ENCODE data around the gene HSPB7. TPM values are rescaled to one million over a fixed set of nuclear protein-coding genes. Genes with fewer than 3 reads are reported as not detected.
"Not testable (repeated sequence)": the region's sequence is repeated elsewhere in the genome, so short reads cannot be mapped to it uniquely, and the experiment has no call there.

Gene HSPB7
- total RNA-seq, 1 experiment from 2014 or later: 0.07 TPM

DNA sequence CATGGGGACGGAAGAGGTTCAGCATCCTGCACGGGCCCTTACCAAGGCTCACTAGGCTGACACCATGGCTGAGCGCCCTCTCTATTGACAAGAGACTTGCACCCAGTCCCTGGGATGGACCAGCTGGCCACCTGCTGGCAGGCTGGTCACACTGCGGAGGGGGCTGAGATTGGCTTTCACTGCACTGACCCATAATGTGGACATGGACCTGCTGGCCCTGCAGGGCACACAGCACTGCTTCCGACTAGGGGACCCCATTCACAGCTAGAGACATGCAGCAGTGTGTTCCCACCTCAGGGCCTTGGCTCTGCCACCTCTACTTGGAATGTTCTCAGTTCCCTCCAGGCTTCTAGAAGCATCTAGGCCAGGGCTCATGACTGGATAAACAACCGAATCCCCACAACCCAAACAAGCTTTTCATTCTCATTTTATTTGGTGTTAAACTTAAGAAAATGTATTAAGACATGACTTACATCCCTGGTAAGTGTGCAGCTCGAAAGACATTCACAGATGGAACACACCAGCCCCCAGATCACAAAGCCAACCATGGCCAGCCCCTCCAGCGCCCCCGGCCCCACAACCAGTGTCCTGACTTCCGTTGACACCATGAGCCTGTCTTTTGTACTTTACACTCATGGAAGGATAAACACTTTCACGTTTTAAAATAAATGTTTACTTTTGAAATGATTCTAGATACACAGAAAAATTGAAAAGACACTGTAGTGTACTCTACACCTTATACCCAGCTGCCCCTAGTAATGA, 23.1 kb downstream of the HSPB7 start:
- DNase-seq: peak; percentile 78
- H3K27me3 ChIP-seq (ENCODE audit: control insufficient read depth, insufficient read depth, low read length): no peaks in the 10 kb centered on the region
- no peak overlapping the region for H3K4me3 ChIP-seq (ENCODE audit: insufficient read depth, low read depth, low read length)
- H3K36me3 ChIP-seq (replicated peaks; ENCODE audit: control insufficient read depth, insufficient read depth, low read length): no peaks in the 10 kb centered on the region

DNA sequence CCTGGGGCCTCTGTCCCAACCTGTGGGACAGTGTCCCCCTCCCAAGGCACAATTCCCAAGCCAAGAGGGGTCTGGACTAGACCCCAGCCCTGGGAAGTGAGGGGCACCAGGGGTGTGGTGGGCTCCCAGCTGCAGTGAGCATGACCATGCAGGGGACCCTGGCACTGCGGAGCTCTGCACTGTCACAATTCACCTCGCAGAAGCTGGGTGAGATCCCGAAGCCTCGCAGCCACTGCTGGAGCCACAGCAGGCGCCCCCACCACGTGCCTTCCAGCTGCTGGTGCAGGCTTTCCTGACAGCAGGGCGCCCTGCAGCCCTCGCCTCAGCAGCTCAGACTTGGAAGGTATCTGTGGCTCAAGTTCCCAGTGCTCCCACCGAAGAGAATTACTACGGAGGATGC, 23.8 kb downstream of the HSPB7 start:
- Histone ChIP-seq H3K36me3 (replicated peaks; ENCODE audit: control insufficient read depth, insufficient read depth, low read length) (no peaks in the 10 kb centered on the region), H3K4me3 (ENCODE audit: insufficient read depth, low read depth, low read length) (no peak overlapping the region), H3K27me3 (ENCODE audit: control insufficient read depth, insufficient read depth, low read length) (no peaks in the 10 kb centered on the region)
- no peak for DNase-seq

DNA sequence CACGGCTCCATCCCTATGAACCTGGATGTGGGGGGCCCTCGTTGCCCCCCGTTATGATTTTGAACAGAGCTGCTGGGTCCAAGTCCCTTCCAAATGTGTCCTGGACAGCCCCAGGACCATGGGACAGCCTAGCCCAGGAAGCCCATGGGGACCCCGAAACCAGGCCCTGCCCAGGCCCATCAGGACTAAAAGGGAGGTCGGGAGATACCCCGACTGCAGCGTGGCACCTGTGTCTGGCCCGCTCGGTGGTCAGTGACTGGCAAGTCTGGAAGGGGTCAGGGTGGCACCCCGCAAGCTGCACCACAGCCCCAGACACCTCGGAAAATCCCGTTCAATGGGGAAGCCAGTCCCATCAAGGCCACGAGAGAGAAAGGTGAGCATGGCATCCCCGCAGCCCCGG, 24.2 kb downstream of the HSPB7 start:
- Histone ChIP-seq H3K4me3 (ENCODE audit: insufficient read depth, low read depth, low read length) (no peak overlapping the region), H3K27me3 (ENCODE audit: control insufficient read depth, insufficient read depth, low read length) (no peaks in the 10 kb centered on the region), H3K36me3 (replicated peaks; ENCODE audit: control insufficient read depth, insufficient read depth, low read length) (no peaks in the 10 kb centered on the region)
- DNase-seq: peak; percentile 40

DNA sequence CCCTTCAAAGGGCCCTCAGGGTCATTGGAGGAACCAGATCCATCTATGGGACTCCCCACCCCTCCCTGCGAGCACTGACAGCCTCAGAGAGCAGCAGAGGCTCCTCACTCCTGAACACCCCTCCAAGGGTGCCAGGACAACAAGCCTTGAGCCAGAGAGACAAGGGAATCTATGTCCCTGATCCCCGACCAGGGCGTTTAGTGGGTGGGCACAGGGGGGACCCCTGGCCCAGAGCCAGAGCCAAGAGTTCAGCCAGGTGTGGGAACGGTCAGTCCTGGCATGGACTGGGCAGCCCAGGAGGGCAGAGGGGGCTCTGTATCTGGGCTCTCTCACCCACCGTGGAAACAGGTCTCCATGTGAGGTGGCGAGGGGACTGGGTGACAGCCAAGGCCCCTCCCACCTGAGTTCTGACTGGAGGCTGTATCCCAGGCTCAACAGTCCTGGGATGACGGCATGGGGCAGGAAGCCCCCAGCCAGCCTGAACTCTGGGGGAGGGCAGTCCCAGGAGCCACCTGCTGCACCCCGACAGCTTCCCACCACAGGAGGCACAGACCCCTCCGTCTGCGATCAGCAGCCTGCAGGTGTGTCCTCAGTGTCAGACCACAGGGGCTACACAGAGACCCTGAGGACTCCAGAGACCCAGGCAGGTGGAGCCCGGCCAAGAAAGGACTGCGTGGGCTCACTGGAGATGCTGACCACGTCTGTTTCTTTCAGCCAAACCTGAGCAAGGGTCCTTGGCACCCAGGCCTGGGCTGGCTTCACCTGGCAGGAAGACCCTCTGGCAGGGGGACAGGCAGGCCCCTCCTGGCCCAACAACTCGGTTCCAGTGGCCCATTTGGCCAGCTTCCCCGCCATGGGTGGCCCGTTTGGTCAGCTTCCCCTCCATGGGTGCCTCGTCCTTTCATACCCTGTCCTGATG, 25.0 kb downstream of the HSPB7 start:
- Histone ChIP-seq H3K36me3 (replicated peaks; ENCODE audit: control insufficient read depth, insufficient read depth, low read length) (no peaks in the 10 kb centered on the region), H3K27me3 (ENCODE audit: control insufficient read depth, insufficient read depth, low read length) (no peaks in the 10 kb centered on the region), H3K4me3 (ENCODE audit: insufficient read depth, low read depth, low read length) (no peak overlapping the region)
- no peak for DNase-seq

DNA sequence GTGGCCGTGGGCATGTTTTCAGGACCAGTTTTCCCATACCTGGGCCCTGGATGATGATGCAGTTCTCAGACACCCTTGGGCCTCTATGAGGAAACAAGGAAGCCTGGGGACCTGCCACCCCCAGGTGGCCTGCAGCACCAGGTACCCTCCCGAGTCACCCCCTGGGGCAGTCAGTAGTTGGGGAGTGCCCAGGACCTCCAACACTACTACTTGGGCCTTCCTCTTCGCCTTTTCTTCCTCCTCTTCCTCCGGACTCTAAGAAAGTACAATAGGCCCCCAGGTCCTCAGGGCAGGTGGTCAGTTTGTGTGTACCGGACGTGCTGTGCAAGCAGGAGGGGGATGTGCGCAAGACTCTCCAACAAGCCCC, 25.7 kb downstream of the HSPB7 start:
- Histone ChIP-seq H3K4me3 (ENCODE audit: insufficient read depth, low read depth, low read length) (no peak overlapping the region), H3K27me3 (ENCODE audit: control insufficient read depth, insufficient read depth, low read length) (no peaks in the 10 kb centered on the region), H3K36me3 (replicated peaks; ENCODE audit: control insufficient read depth, insufficient read depth, low read length) (no peaks in the 10 kb centered on the region)
- no peak for DNase-seq

DNA sequence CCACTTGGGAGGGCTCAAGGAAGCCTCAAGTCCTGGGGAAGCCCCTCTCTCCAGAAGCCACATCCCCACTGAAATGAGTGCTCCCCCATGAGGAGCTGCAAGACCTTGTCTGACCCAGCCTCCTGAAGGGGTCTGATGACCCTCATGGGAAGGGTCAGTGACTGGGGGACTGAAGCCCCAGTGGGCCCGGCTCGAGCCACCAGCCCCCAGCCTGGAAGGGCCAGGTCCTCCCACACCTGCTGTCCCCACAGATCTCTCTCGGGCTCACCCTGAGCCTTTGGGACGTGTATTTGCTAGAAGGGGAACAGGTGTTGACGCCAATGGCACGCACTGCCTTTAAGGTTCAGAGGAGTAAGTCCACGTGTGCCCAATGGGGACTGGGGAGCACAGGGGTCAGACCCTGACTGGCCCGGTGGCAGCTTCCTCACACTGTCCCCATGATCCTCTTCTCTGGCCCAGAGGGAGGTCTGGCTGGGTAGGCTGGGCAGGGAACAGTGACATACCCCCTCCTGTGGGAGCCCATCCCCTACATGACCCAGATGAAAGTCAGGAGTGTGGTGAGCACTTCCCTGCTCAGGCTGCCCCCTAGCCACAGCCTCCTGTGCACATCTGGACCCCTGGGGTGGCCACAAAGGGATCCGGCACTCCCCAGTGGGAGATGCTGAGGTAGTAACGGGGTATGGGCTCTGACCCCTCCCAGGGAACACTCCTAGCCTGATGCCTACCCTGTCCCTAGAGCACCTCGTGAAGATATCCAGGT, 26.2 kb downstream of the HSPB7 start:
- no peak overlapping the region for H3K4me3 ChIP-seq (ENCODE audit: insufficient read depth, low read depth, low read length)
- H3K27me3 ChIP-seq (ENCODE audit: control insufficient read depth, insufficient read depth, low read length): no peaks in the 10 kb centered on the region
- no peaks in the 10 kb centered on the region for H3K36me3 ChIP-seq (replicated peaks; ENCODE audit: control insufficient read depth, insufficient read depth, low read length)
- DNase-seq: peak; percentile 38

DNA sequence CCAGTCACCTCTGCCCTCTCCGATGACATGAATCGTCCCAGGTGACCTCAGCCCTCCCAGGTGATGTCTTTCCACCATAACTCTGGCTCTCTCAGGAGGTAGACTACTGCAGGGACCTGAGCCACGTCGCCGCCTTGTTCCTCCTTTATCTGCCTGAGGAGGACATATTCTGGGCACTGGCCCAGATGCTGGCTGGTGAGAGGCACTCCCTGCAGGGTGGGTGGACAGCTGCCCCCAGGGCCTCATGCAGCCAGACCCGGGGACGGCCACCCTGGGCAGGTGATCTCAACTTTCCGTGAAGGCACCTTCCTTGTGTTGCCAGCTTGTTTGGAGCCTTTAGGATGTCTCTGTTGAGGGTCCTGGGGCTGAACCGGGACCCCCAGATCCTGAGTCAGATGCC, 28.1 kb downstream of the HSPB7 start:
- H3K4me3 ChIP-seq (ENCODE audit: insufficient read depth, low read depth, low read length): no peak overlapping the region
- H3K27me3 ChIP-seq (ENCODE audit: control insufficient read depth, insufficient read depth, low read length): no peaks in the 10 kb centered on the region
- no peaks in the 10 kb centered on the region for H3K36me3 ChIP-seq (replicated peaks; ENCODE audit: control insufficient read depth, insufficient read depth, low read length)
- DNase-seq: no peak

DNA sequence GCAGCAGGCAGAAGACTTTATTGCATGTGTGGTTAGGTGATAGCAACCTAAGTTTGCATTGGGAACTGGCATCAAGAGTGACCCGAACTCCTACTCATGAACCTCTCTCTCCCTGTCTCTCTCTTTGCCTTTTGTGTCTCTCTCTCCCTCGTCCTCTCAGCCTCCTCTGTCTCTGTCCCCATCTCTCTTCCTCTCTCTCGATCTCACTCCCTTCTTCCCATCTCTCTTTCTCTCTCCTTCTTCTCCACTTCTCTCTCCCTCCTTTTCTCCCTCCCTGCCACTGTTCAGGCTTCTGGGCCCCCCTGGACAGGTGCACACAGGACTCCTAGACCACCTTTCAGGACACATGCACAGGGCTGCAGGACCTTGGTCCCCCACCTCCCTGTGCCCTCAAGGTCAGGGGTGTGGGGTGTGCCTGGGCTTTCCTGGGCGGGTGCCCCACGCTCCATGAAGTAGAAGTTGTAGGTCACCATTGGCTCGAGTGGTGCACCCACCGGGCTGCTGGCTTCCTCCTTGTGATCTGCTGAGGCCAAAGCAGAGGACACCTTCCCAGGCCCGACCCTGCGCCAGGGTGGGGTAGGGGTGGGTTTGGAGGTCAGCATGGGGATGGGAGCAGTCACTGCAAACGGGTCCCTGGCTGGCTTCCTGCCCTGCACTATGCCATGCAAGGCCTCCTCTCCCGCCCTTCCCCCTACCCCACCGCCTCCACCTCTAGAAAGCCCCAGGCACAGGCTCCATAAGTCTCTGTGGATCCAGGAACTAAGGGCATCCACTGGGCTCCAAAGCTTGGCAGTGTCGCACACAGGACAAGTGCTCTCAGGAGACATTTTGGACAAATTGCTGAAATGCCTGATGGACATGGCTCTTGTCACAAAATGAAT, 28.7 kb downstream of the HSPB7 start:
- no peaks in the 10 kb centered on the region for H3K36me3 ChIP-seq (replicated peaks; ENCODE audit: control insufficient read depth, insufficient read depth, low read length)
- no peak overlapping the region for H3K4me3 ChIP-seq (ENCODE audit: insufficient read depth, low read depth, low read length)
- peak; percentile 51 for DNase-seq
- no peaks in the 10 kb centered on the region for H3K27me3 ChIP-seq (ENCODE audit: control insufficient read depth, insufficient read depth, low read length)

DNA sequence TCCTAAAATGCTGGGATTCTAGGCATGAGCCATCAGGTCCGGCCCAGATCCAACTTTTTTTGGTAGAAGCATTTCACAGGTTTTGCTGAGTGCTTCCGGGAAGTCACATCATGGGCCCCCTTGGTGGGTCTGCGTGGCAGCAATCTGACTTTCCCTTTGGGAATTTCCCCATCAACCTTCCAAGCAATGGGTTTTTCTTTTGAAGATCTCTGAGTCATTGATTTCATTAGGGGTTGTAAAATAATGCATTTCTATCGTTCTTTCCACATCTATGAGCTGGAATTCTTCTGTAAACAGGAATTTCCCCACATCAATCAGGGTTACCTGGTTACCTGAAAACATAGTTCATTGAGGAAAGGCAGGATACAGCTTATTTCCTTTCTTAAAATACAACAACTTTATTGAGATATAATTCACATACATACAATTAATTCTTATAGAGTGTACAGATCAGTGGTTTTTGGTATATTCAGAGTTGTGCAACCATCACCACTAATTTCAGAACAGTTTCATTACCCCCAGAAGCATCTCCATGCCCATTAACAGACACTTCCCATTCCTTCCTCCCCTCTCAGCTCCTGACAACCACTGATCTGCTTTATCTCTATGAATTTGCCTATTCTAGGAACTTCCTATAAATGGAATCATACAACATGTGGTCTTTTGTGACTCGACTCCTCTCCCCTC, 32.1 kb downstream of the HSPB7 start:
- no peaks in the 10 kb centered on the region; the same call in 1 of the 2 replicates for H3K27me3 ChIP-seq (ENCODE audit: control insufficient read depth, insufficient read depth, low read length)
- no peak for DNase-seq

DNA sequence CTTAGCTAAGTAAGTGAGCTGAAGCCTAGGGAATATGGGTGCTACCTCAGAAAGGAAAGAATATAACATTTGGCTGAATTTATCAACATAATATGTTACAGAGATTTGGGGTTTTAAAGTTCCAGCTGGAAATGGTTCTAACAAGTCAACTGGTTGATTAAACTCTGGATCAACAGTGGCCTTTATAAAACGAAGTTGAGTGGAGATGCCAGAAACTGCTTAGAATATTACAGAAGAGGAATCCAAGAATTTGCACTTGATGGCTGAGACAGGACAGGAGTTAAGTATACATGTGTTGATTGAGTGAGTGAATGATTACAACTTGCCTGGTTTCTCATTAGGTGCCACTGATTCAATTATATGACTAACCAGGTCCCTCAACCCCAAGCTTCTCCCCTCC, 34.6 kb downstream of the HSPB7 start:
- no peak overlapping the region for H3K4me3 ChIP-seq (ENCODE audit: insufficient read depth, low read depth, low read length)
- no peak for DNase-seq
- H3K36me3 ChIP-seq (replicated peaks; ENCODE audit: control insufficient read depth, insufficient read depth, low read length): no peaks in the 10 kb centered on the region
- no peaks in the 10 kb centered on the region; the same call in 1 of the 2 replicates for H3K27me3 ChIP-seq (ENCODE audit: control insufficient read depth, insufficient read depth, low read length)

More for the DNA sequence above, 32.1 kb downstream of the HSPB7 start:
- Histone ChIP-seq H3K4me3 (ENCODE audit: insufficient read depth, low read depth, low read length) (no peak overlapping the region), H3K36me3 (replicated peaks; ENCODE audit: control insufficient read depth, insufficient read depth, low read length) (no peaks in the 10 kb centered on the region)

DNA sequence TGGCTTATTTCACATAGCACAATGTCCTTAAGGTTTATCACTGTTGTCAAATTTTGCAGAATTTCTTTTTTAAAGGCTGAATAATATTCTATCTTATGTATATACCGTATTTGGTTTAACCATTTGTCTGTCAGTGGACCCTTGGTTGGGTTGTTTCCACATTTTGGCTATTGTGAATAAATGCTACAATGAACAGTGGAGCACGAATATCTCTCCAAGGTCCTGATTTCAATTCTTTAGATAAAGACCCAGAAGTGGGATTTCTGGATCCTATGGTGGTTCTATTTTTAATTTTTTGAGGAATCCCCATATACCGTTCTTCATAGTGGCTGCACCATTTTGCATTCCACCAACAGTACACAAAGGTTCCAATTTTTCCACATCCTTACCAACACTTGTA, 36.2 kb downstream of the HSPB7 start:
- no peaks in the 10 kb centered on the region for H3K36me3 ChIP-seq (replicated peaks; ENCODE audit: control insufficient read depth, insufficient read depth, low read length)
- no peak overlapping the region for H3K4me3 ChIP-seq (ENCODE audit: insufficient read depth, low read depth, low read length)
- DNase-seq: no peak
- no peaks in the 10 kb centered on the region; the same call in 1 of the 2 replicates for H3K27me3 ChIP-seq (ENCODE audit: control insufficient read depth, insufficient read depth, low read length)

DNA sequence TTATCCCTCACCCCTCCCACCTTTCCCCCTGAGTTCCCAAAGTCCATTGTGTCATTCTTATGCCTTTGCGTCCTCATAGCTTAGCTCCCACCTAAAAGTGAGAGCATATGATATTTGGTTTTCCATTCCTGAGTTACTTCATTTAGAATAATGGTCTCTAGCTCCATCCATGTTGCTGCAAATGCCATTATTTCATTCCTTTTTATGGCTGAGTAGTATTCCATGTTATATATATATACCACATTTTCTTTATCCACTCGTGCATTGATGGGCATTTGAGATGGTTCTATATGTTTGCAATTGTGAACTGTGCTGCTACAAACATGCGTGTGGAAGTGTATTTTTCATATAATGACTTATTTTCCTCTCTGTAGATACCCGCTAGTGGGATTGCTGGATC, 39.9 kb downstream of the HSPB7 start:
- not testable (repeated sequence) for H3K27me3 ChIP-seq (ENCODE audit: control insufficient read depth, insufficient read depth, low read length); H3K4me3 ChIP-seq (ENCODE audit: insufficient read depth, low read depth, low read length); DNase-seq; H3K36me3 ChIP-seq (replicated peaks; ENCODE audit: control insufficient read depth, insufficient read depth, low read length)
